Keratinocyte (primary cell): ENCODE data around the gene LDLRAD4. TPM values are rescaled to one million over a fixed set of nuclear protein-coding genes. Genes with fewer than 3 reads are reported as not detected.

Experiments
- DNase-seq: peaks from one replicate; pipeline ENCODE4 v3.0.0-alpha.2; 2011; ENCODE audit warnings: low read depth, missing footprints, low spot score
- FAIRE-seq: peaks from 2 replicates; lab custom pipeline; 2011; peaks lifted over from hg19 to GRCh38; lab: Jason Lieb, UNC
- H2AFZ ChIP-seq: 2 replicates; pipeline ENCODE4 v1.6.0; 2012; ENCODE audit warnings: low read length, control low read depth, inconsistent platforms; ENCODE audit not compliant: control insufficient read depth
- H3K27ac ChIP-seq: 2 replicates; pipeline ENCODE4 v1.5.1; 2011; ENCODE audit warnings: low read length; ENCODE audit not compliant: control insufficient read depth, insufficient read depth
- H3K27me3 ChIP-seq: 3 replicates; pipeline ENCODE4 v1.6.0; 2011; ENCODE audit warnings: low read length; ENCODE audit not compliant: control insufficient read depth, insufficient read depth; ENCODE audit errors: extremely low read depth
- H3K36me3 ChIP-seq, 2 experiments: 2 replicates in 1 of 2; 3 replicates in 1 of 2; pipeline ENCODE4 v1.5.1; 2011; ENCODE audit warnings: low read length in 2 of 2, mild to moderate bottlenecking in 1 of 2; ENCODE audit not compliant: control insufficient read depth in 2 of 2, insufficient read depth in 2 of 2; ENCODE audit errors: extremely low read depth in 1 of 2
- H3K4me1 ChIP-seq: 3 replicates; pipeline ENCODE4 v1.5.1; 2011; ENCODE audit warnings: low read length; ENCODE audit not compliant: control insufficient read depth, insufficient read depth; ENCODE audit errors: extremely low read depth
- H3K4me2 ChIP-seq: 3 replicates; pipeline ENCODE4 v1.6.0; 2011; ENCODE audit warnings: low read depth, low read length; ENCODE audit not compliant: control insufficient read depth, insufficient read depth; ENCODE audit errors: extremely low read depth
- H3K4me3 ChIP-seq, 3 experiments: fragments of 200-600 bp in 1 of 3; sonication (generic) in 1 of 3; 2 replicates in 2 of 3; 3 replicates in 1 of 3; pipeline ENCODE4 v1.5.1; 2011 to 2016; ENCODE audit warnings: low read length in 3 of 3, mild to moderate bottlenecking in 3 of 3, control low read depth in 2 of 3, inconsistent platforms in 1 of 3, low read depth in 1 of 3, mixed read lengths in 1 of 3, mixed run types in 1 of 3, moderate library complexity in 1 of 3; ENCODE audit not compliant: control insufficient read depth in 2 of 3, insufficient read depth in 2 of 3; ENCODE audit errors: extremely low read depth in 1 of 3
- H3K79me2 ChIP-seq: 2 replicates; pipeline ENCODE4 v1.6.0; 2012; ENCODE audit warnings: low read length; ENCODE audit not compliant: control insufficient read depth, insufficient read depth
- H3K9ac ChIP-seq: 3 replicates; pipeline ENCODE4 v1.6.0; 2011; ENCODE audit warnings: low read length; ENCODE audit not compliant: control insufficient read depth, insufficient read depth; ENCODE audit errors: extremely low read depth
- H3K9me1 ChIP-seq: 3 replicates; pipeline ENCODE4 v1.6.0; 2011; ENCODE audit warnings: low read length; ENCODE audit not compliant: control insufficient read depth, insufficient read depth; ENCODE audit errors: extremely low read depth
- H3K9me3 ChIP-seq: 2 replicates; pipeline ENCODE4 v1.5.1; 2012; ENCODE audit warnings: low read depth, low read length; ENCODE audit not compliant: control insufficient read depth
- H4K20me1 ChIP-seq: 3 replicates; pipeline ENCODE4 v1.6.0; 2011; ENCODE audit warnings: low read length; ENCODE audit not compliant: control insufficient read depth, insufficient read depth; ENCODE audit errors: extremely low read depth
- EZH2 ChIP-seq: IDR thresholded peaks from one replicate; pipeline ENCODE4 v1.6.1; 2012; ENCODE audit warnings: inconsistent platforms, mild to moderate bottlenecking, low read length, moderate library complexity
- dilution Hi-C: fragments of 300-500 bp; cut with MboI; formaldehyde crosslinking; loops from one replicate; pipeline ENCODE4 v1.7.0; 2020; ENCODE audit warnings: low sequenced_read_pairs; ENCODE audit not compliant: extremely low pct_ligation_motif_present
- polyA plus RNA-seq, 5 experiments: library from polyadenylated mRNA; depleted of rRNA in 3 of 5; stranded (reverse) in 3 of 5; stranded (forward) in 1 of 5; unstranded in 1 of 5; fragments of >200 nt; gene quantifications; 1 replicate in 1 of 5; 2 replicates in 3 of 5; 3 replicates in 1 of 5; pipeline versions ENCODE4 v1.2.1 to v1.2.3, GENCODE V29; 2011 to 2012; ENCODE audit warnings: missing spikeins in 2 of 5, low read depth in 1 of 5, low replicate concordance in 1 of 5
- TF ChIP-seq, protein P1 (sequence below), 3 experiments: IDR thresholded peaks in 1 of 3; conservative IDR thresholded peaks in 1 of 3; optimal IDR thresholded peaks in 1 of 3; 2 replicates in 2 of 3; 3 replicates in 1 of 3; pipeline versions ENCODE3 to v1.5.1; 2011; ENCODE audit warnings: low read length in 3 of 3, mild to moderate bottlenecking in 3 of 3, moderate library complexity in 2 of 3, control low read depth in 1 of 3, inconsistent platforms in 1 of 3; ENCODE audit not compliant: insufficient read depth in 2 of 3; ENCODE audit errors: extremely low read depth in 1 of 3

LDLRAD4 gene
- polyA plus RNA-seq, 1 donor (not counting 4 experiments of a cell fraction or from before 2014, with no cell fraction given), result not detected

DNA sequence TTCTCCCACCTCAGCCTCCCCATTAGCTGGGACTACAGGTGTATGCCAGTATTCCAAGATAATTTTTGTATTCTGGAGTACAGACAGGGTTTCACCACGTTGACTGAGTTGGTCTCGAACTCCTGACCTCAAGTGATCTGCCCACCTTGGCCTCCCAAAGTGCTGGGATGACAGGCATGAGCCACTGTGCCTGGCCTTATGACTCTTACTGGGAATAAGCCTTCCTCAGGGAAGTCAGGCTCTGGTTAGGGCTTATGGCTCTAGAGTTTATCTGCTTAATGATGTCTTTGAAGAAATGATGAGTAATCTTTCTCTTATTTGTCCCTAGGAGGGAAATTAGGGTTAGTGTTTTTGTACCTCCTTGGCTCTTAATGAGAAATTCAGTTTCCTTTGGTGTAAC, 320.1 kb downstream of the LDLRAD4 start:
- Histone ChIP-seq H3K9ac (no peak overlapping the region), H3K79me2 (no peaks in the 10 kb centered on the region), H4K20me1 (no peaks in the 10 kb centered on the region), H3K4me1 (no peaks in the 10 kb centered on the region), H3K27me3 (no peaks in the 10 kb centered on the region), H3K9me1 (no peaks in the 10 kb centered on the region), H3K4me2 (no peak overlapping the region), H3K36me3 (no peaks in the 10 kb centered on the region), H2AFZ (no peak overlapping the region), H3K27ac (no peak overlapping the region), H3K4me3 (no peak overlapping the region), H3K9me3 (no peaks in the 10 kb centered on the region)
- TF ChIP-seq, protein P1, sequence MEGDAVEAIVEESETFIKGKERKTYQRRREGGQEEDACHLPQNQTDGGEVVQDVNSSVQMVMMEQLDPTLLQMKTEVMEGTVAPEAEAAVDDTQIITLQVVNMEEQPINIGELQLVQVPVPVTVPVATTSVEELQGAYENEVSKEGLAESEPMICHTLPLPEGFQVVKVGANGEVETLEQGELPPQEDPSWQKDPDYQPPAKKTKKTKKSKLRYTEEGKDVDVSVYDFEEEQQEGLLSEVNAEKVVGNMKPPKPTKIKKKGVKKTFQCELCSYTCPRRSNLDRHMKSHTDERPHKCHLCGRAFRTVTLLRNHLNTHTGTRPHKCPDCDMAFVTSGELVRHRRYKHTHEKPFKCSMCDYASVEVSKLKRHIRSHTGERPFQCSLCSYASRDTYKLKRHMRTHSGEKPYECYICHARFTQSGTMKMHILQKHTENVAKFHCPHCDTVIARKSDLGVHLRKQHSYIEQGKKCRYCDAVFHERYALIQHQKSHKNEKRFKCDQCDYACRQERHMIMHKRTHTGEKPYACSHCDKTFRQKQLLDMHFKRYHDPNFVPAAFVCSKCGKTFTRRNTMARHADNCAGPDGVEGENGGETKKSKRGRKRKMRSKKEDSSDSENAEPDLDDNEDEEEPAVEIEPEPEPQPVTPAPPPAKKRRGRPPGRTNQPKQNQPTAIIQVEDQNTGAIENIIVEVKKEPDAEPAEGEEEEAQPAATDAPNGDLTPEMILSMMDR (optimal IDR thresholded peaks at IDR 0.05 in 1 of 3, IDR thresholded peaks at IDR 0.05 in 1 of 3, conservative IDR thresholded peaks at IDR 0.05 in 1 of 3; ENCODE audit: extremely low read depth in 1 of 3, insufficient read depth in 2 of 3, low read length in 3 of 3), result no peak
- dilution Hi-C loops, result no loop called here
- no peak for DNase-seq
- FAIRE-seq, result no peak

DNA sequence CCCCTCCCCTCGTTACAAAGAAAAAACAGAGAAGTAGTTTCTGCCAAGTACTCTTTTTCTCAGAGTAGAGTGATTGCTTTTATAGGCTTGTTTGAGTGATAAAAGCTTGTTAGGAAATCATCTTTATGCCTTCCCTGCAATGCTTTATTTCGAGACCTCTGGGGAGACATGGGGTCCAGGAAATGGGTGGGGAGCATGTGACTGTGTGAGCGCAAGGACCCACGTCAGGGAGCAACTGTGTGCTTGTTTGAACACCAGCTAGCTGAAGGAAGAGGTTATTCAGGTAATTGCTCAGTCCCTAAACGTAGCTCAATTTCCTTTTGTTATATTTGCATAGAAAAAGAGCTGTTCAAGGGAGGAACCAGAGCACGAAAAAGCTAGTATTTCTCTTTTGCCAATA, 320.5 kb downstream of the LDLRAD4 start:
- Histone ChIP-seq H2AFZ (no peak overlapping the region), H3K4me1 (no peaks in the 10 kb centered on the region), H3K9me3 (no peaks in the 10 kb centered on the region), H3K4me3 (no peak overlapping the region), H3K79me2 (no peaks in the 10 kb centered on the region), H3K27me3 (no peaks in the 10 kb centered on the region), H3K9me1 (no peaks in the 10 kb centered on the region), H4K20me1 (no peaks in the 10 kb centered on the region), H3K27ac (no peak overlapping the region), H3K36me3 (no peaks in the 10 kb centered on the region), H3K4me2 (no peak overlapping the region), H3K9ac (no peak overlapping the region)
- dilution Hi-C loops, result no loop called here
- no peak for DNase-seq
- TF ChIP-seq EZH2, result no peak
- TF ChIP-seq, protein P1 (optimal IDR thresholded peaks at IDR 0.05 in 1 of 3, IDR thresholded peaks at IDR 0.05 in 1 of 3, conservative IDR thresholded peaks at IDR 0.05 in 1 of 3; ENCODE audit: extremely low read depth in 1 of 3, insufficient read depth in 2 of 3, low read length in 3 of 3), result no peak
- no peak for FAIRE-seq
